Raji (cell line): ENCODE data around the gene TUBB4B.
A peak's percentile ranks its signal among the peaks of the same experiment; 100 is the strongest.

Experiments
- POLR2A ChIP-seq: IDR thresholded peaks from 2 replicates; pipeline ENCODE4 v1.6.1; 2011; ENCODE audit warnings: low read depth, low read length, control low read depth; ENCODE audit not compliant: insufficient read depth

The TUBB4B gene

GRCh38 chr9:137265496-137266161 is 24.5 kb downstream of the TUBB4B start:
- TF ChIP-seq POLR2A: no peak

DNA sequence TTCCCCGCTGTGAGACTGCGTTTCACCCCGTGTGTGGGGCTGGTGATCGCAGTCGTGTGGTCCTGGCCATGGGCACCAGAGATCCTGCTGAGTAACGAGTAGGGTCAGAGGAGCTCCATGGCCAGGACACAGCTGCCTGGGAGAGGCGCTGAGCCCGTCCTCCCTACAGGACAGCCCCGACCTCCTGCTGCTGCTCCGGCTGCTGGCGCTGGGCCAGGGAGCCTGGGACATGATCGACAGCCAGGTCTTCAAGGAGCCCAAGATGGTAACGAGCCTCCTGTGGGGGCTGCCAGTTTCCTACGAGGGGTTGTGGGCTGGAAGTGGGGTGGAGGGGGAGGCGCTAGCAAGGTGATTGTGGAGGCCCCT is 25.1 kb downstream of the TUBB4B start:
- TF ChIP-seq POLR2A: no peak

GRCh38 chr9:137266585-137267453 is 25.7 kb downstream of the TUBB4B start:
- TF ChIP-seq POLR2A: no peak

GRCh38 chr9:137267933-137268355 is 26.9 kb downstream of the TUBB4B start:
- TF ChIP-seq POLR2A: peak; percentile 35; the same call in 1 of the 2 replicates

GRCh38 chr9:137268538-137269201 is 27.6 kb downstream of the TUBB4B start:
- TF ChIP-seq POLR2A: no peak

DNA sequence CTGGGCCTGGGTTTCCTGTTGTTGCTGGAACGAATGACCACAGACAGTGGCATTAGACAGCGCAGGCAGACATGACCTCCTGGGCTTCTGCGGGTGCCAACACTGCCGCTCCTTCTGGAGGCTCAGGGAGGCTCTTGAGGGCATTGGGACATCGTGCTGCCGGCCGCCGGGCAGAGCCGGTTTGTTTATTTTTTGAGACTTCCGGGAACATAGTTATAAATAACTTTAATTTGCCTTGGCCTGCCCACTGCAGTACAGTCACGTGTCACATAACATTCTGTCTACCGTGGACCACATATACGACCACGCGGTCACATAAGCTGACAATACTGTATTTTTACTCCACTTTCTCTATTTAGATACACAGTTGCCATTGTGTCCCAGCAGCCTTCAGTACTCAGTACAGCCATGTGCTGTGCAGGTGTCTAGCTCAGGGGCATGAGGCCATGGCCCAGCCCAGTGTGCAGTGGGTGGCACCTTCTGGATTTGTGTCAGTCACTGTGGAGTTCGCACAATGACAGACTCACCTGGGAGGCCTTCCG is 28.2 kb downstream of the TUBB4B start:
- 0 out of 2 replicates have a peak, but pooled peaks have one; percentile 18 for TF ChIP-seq POLR2A

DNA sequence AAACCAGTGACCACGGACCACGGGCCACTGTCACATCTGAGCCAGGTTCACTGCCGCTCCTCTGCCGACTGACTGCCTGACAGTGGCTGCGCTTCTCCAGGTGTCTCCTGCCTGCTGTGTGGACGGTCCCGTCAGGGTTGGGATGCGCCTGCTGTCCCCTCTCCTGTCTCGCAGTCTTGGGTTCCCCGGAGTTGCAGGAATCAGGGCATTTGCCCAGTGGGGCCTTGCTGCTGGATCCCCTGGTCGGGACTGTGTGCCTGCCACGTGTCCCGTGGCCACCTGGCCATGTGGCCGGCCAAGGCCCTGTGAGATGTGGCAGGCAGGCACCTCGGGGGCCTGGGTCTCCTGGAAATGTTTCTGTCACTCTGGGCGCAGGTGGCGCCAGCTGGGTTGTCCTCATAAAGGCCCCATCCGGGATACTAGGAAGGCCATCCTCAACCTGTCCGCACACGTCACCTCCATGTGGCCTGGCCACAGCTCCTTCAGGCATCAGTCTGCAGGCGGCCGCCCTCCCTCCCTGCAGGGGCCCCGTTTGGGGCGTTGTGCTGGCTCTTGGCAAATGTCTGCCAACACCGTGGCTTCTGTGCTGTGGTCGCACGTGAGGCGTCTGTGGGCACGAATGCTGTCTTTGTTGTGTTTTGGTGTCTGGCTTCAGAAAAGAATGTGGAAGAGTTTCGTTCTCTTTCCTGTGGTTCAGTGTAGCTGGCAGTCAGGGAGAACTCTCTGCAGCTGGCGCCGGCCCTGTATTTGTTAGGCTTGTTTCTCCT is 30.0 kb downstream of the TUBB4B start:
- no peak for TF ChIP-seq POLR2A

GRCh38 chr9:137271696-137272076 is 30.6 kb downstream of the TUBB4B start:
- no peak for TF ChIP-seq POLR2A

DNA sequence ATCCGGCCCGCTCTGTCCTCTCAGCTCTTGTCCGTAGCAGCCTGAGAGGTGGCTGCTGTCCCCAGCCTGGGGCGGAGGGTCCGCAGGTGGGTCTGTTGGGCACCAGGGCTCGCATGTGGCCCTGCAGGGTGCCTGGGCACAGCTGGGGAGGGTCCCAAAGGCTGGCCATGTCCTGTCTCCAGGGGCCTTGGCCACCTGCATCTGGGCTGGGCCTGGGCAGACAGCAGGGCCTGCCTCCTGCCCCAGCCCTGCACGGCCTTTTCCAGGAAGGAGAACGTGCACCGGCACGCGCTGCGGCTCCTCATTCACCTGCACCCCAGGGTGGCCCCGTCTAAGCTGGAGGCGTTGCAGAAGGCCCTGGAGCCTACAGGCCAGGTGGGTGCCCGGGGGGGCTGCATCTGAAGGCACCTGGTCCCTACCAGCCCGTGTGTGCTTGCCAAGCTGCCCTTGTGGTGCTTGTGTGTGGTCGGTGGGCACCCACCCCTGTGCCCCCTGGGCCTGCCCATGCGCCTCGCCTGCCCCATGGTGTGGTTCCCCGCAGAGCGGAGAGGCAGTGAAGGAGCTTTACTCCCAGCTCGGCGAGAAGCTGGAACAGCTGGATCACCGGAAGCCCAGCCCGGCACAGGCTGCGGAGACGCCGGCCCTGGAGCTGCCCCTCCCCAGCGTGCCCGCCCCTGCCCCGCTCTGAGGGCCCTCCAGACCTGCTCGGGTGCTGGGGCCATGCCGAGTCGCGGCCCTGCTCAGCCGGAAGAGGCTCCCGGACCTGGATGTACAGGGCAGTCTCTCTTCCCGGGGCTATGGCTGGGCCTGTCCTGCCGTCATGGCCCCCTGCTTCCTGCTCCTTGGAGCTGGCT is 31.4 kb downstream of the TUBB4B start:
- no peak for TF ChIP-seq POLR2A

GRCh38 chr9:137273095-137273490 is 32.0 kb downstream of the TUBB4B start:
- no peak for TF ChIP-seq POLR2A

- no peak for TF ChIP-seq POLR2A
Measured at GRCh38 chr9:137273611-137274320, 32.7 kb downstream of the TUBB4B start.

DNA sequence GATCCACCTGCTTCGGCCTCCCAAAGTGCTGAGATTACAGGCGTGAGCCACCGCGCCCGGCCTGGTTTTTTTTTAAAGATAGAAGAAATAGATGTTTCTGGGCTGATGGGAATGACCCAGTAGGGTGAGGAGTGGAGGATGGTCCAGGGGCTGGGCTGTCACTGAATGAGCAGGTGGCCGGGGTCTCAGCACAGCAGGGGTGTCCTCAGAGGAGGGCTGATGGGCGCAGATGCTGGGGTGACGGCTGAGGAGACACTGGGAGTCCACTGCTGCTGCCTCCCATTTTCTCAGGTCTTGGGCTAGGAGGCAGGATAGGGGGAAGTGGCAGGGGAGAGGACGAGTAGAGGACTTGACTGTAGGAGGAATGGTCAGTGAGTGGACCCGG is 34.1 kb downstream of the TUBB4B start:
- no peak for TF ChIP-seq POLR2A
